Amniotic epithelial cell (primary cell): ENCODE measurements around the gene EEIG2.
A peak's percentile ranks its signal among the peaks of the same experiment; 100 is the strongest.

Experiments
- DNase-seq: peaks from one replicate; pipeline ENCODE4 v3.0.0-alpha.2; 2010; ENCODE audit warnings: low read depth

Gene EEIG2

GRCh38 chr1:108551137-108551862 lies 8.6 kb upstream of the EEIG2 start:
- DNase-seq = no peak

GRCh38 chr1:108553905-108554304 lies 6.0 kb upstream of the EEIG2 start:
- peak; percentile 40 for DNase-seq

GRCh38 chr1:108554682-108555427 lies 5.0 kb upstream of the EEIG2 start:
- DNase-seq = peak; percentile 21

- no peak for DNase-seq
Observed at GRCh38 chr1:108556066-108556465, 3.8 kb upstream of the EEIG2 start.

GRCh38 chr1:108556499-108556898 lies 3.4 kb upstream of the EEIG2 start:
- DNase-seq = no peak

- no peak for DNase-seq
Observed at GRCh38 chr1:108557296-108557695, 2.6 kb upstream of the EEIG2 start.

GRCh38 chr1:108560189-108560873 lies 431 bp downstream of the EEIG2 start:
- peak; percentile 22 for DNase-seq

- DNase-seq = peak; percentile 37
Observed at GRCh38 chr1:108560874-108561459, 1.1 kb downstream of the EEIG2 start.

GRCh38 chr1:108561689-108562326 lies 1.9 kb downstream of the EEIG2 start:
- DNase-seq = peak; percentile 30

GRCh38 chr1:108563808-108564207 lies 3.9 kb downstream of the EEIG2 start:
- no peak for DNase-seq

- no peak for DNase-seq
Observed at GRCh38 chr1:108565081-108565480, 5.2 kb downstream of the EEIG2 start.

- no peak for DNase-seq
Observed at GRCh38 chr1:108565512-108565911, 5.6 kb downstream of the EEIG2 start.

- DNase-seq = no peak
Observed at GRCh38 chr1:108568589-108568988, 8.7 kb downstream of the EEIG2 start.

- DNase-seq = no peak
Observed at GRCh38 chr1:108569097-108569728, 9.3 kb downstream of the EEIG2 start.

- peak; percentile 43 for DNase-seq
Observed at GRCh38 chr1:108570128-108570527, 10.2 kb downstream of the EEIG2 start.

GRCh38 chr1:108570998-108571401 lies 11.1 kb downstream of the EEIG2 start:
- DNase-seq = no peak

GRCh38 chr1:108572182-108572581 lies 12.3 kb downstream of the EEIG2 start:
- no peak for DNase-seq

- no peak for DNase-seq
Observed at GRCh38 chr1:108573183-108573582, 13.3 kb downstream of the EEIG2 start.

- DNase-seq = no peak
Observed at GRCh38 chr1:108574008-108574407, 14.1 kb downstream of the EEIG2 start.

- DNase-seq = no peak
Observed at GRCh38 chr1:108575375-108575774, 15.5 kb downstream of the EEIG2 start.

- peak; percentile 59 for DNase-seq
Observed at GRCh38 chr1:108583757-108584427, 24.0 kb downstream of the EEIG2 start.
